ENCODE measurements around the gene GABRG3.

DNA sequence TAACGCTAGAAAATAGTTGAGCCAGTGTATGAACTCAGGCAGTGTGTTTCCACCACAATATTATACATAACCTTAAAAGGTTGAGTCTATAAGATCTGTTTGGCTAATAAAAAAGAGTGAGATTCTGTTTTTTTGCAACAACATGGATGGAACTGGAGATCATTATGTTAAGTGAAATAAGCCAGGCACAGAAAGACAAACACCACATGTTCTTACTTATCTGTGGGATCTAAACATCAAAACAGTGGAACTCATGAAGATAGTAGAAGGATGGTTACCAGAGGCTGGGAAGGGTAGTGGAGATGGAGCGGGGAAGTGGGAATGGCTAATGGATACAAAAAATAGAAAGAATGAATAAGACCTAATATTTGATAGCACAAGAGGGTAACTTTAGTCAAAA lies 150.7 kb downstream of the GABRG3 start:
- TF ChIP-seq CTCF (IDR thresholded peaks at IDR 0.05; ENCODE audit: low read depth, low read length, missing input control) = no peak
- no peak for TF ChIP-seq RAD21 (IDR thresholded peaks at IDR 0.05)
- TF ChIP-seq JUND (IDR thresholded peaks at IDR 0.05) = no peak
- TF ChIP-seq, protein P1, sequence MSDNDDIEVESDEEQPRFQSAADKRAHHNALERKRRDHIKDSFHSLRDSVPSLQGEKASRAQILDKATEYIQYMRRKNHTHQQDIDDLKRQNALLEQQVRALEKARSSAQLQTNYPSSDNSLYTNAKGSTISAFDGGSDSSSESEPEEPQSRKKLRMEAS (IDR thresholded peaks at IDR 0.05) = no peak
- TF ChIP-seq RXRA (IDR thresholded peaks at IDR 0.05) = no peak
- TF ChIP-seq TAF1 (conservative IDR thresholded peaks at IDR 0.05) = no peak

Measured in liver (tissue), 3 donors.